Measurements from ENCODE around the gene RBFOX1.

RBFOX1 gene

GRCh38 chr16:7545251-7545650 is 212.6 kb downstream of the RBFOX1 start:
- no peak for DNase-seq

GRCh38 chr16:7546948-7547347 is 214.3 kb downstream of the RBFOX1 start:
- DNase-seq: no peak

GRCh38 chr16:7547736-7548135 is 215.1 kb downstream of the RBFOX1 start:
- DNase-seq: no peak

GRCh38 chr16:7548796-7549318 is 216.2 kb downstream of the RBFOX1 start:
- no peak for DNase-seq

- no peak for DNase-seq
These were observed 217.5 kb downstream of the RBFOX1 start for GRCh38 chr16:7550096-7550495.

GRCh38 chr16:7555459-7555858 is 222.8 kb downstream of the RBFOX1 start:
- DNase-seq: no peak

- no peak for DNase-seq
These were observed 229.3 kb downstream of the RBFOX1 start for GRCh38 chr16:7561908-7562405.

GRCh38 chr16:7566360-7566759 is 233.7 kb downstream of the RBFOX1 start:
- no peak for DNase-seq

GRCh38 chr16:7571366-7571765 is 238.7 kb downstream of the RBFOX1 start:
- no peak for DNase-seq

- DNase-seq: no peak
These were observed 244.9 kb downstream of the RBFOX1 start for GRCh38 chr16:7577588-7577987.

GRCh38 chr16:7579454-7579853 is 246.8 kb downstream of the RBFOX1 start:
- no peak for DNase-seq

GRCh38 chr16:7581175-7581574 is 248.5 kb downstream of the RBFOX1 start:
- DNase-seq: no peak

GRCh38 chr16:7583396-7583795 is 250.8 kb downstream of the RBFOX1 start:
- DNase-seq: no peak

GRCh38 chr16:7584561-7584960 is 251.9 kb downstream of the RBFOX1 start:
- no peak for DNase-seq

GRCh38 chr16:7585705-7586104 is 253.1 kb downstream of the RBFOX1 start:
- DNase-seq: no peak

GRCh38 chr16:7590934-7591333 is 258.3 kb downstream of the RBFOX1 start:
- DNase-seq: no peak

- DNase-seq: no peak
These were observed 263.7 kb downstream of the RBFOX1 start for GRCh38 chr16:7596308-7596707.

- DNase-seq: no peak
These were observed 265.0 kb downstream of the RBFOX1 start for GRCh38 chr16:7597677-7598076.

- DNase-seq: no peak
These were observed 268.5 kb downstream of the RBFOX1 start for GRCh38 chr16:7601100-7601499.

GRCh38 chr16:7602291-7602950 is 269.8 kb downstream of the RBFOX1 start:
- no peak for DNase-seq

GRCh38 chr16:7605812-7606211 is 273.2 kb downstream of the RBFOX1 start:
- DNase-seq: no peak

- DNase-seq: no peak
These were observed 280.0 kb downstream of the RBFOX1 start for GRCh38 chr16:7612671-7613070.

GRCh38 chr16:7613518-7613917 is 280.9 kb downstream of the RBFOX1 start:
- no peak for DNase-seq

- no peak for DNase-seq
These were observed 281.6 kb downstream of the RBFOX1 start for GRCh38 chr16:7614021-7614795.
